Measurements from ENCODE around the gene RANBP6.
A peak's percentile ranks its signal among the peaks of the same experiment; 100 is the strongest.
"Not testable (repeated sequence)": the region's sequence is repeated elsewhere in the genome, so short reads cannot be mapped to it uniquely, and the experiment has no call there.

The RANBP6 gene

GRCh38 chr9:6015278-6016157 lies at the start of gene RANBP6:
RANBP6 (minus strand) TSS chr9:6015624; CDS start chr9:6015607, 17 bp downstream.
- DNase-seq, result peak; percentile 87

DNA sequence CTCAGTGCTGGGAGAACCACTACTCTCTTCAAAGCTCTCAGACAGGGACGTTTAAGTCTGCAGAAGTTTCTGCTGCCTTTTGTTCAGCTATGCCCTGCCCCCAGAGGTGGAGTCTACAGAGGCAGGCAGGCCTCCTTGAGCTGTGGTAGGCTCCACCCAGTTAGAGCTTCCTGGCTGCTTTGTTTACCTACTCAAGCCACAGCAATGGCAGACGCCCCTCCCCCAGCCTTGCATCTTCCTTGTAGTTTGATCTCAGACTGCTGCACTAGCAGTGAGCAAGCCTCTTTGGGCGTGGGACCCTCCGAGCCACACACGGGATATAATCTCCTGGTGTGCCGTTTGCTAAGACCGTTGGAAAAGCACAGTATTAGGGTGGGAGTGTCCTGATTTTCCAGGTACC lies 47.7 kb upstream of the RANBP6 start:
- not testable (repeated sequence) for DNase-seq

DNA sequence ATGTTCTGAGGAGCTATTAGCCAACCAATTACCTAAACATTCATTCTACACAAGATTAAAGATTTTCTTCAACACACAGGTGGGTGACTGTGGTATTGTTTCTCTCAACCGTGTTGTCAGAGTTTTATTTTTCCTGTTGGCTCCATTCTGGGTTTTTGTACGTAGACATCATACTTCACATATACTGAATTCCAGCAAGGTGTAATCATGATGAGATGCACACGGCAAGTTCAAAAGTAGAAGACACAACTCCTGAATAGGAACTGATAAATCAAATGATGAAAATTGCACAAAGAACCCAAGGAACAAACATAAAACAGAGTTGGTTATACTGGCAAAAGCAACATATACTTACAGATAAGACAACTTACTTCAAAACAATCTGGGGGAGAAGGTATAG lies 40.2 kb upstream of the RANBP6 start:
- DNase-seq, result no peak

DNA sequence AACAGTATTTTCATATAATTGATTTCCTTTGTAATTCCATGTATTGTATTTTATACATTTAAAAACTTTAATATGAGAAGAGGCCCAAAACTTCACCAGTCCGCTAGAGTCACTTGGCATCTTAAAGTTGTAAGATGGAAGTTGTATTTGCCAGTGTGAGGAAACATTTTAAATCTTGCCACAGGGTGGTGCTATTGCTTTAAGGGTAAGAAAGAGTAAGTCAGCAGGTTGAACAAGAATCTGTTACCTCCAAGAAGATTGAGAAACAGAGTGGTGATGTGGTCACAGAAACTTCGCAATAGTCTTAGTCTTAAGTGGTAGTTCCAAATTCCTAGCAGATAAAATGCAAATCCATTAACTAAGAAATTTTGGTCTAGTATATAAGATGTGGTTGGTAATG lies 39.8 kb upstream of the RANBP6 start:
- peak; percentile 77 for DNase-seq

GRCh38 chr9:6054280-6055099 lies 39.1 kb upstream of the RANBP6 start:
- peak; percentile 84 for DNase-seq

- DNase-seq, result no peak
Measured at GRCh38 chr9:6052293-6052919, 37.0 kb upstream of the RANBP6 start.

DNA sequence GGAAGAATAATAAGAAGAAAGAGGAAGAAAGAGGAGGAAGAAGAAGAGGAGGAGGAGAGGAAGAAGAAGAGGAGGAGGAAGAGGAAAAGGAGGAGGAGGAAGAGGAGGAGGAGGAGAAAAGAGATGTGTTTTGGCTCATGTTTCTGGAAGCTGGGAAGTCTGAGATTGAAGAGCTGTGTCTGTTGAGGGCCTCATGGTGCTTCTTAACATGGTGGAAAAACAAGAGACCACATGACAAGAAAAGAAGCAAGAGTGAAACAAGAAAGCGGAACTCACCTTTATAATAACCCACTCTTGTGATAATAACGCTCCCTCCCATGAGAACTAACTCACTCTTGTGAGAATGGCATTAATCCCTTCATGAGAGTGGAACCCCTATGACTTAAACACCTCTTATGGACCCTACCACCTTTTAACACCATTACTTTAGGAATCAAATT lies 36.1 kb upstream of the RANBP6 start:
- DNase-seq, result no peak

DNA sequence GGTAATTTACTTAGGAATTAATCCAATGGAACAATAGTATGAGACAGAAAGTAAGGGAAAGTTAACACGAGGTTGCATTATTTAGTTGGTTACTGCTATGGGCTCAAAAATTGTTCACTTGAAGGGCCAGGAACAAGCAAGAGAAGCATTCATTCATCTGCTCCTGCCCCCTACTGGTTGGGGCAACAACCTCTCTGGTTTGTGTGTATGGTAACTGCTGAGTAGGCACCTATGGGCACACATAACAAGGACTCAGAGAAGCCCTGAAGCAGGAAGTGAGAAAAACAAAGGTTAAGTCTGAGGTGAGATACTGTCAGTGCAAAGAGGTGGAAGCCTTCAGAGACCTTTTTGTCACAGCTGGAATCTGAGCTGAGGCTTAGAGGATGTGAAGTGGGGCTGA lies 34.4 kb upstream of the RANBP6 start:
- peak; percentile 34 for DNase-seq

DNA sequence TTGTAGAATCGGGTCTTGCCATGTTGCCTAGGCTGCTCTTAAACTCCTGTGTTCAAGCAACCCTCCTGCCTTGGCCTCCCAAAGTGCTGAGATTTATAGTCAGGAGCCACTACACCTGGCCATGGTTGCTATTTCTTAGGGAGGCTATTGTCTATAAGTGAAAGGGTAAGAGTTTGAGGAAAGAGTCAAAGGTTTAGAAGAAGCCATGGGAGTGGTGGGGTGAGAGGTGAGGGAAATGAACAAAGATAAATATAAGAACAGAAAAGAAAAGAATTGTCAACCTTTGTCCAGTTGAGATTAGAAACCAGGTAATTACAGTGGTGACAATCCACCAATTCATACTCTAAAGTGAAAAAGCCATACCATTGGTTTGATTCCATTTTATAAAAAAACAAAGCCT lies 32.6 kb upstream of the RANBP6 start:
- DNase-seq, result no peak

GRCh38 chr9:6047020-6047419 lies 31.6 kb upstream of the RANBP6 start:
- no peak for DNase-seq

DNA sequence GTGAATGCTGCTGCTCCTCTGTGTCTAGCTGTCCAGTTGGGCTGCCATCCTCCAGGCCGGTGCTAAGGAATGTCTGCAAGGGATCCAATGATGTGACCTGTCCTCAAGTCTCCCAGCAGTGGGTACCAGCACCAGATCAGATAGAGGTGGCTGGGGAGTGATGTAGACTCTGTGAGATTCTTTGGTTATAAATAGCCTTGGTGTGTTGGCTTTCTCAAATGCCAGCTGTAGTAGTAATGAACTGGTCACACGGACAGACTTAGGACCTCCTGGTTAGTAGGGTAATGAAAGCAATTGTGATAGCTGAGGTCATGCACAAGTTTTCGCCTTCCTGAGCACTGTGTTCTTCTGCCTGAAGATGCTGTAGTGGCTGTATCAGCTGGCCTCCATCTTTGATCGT lies 29.9 kb upstream of the RANBP6 start:
- no peak for DNase-seq

DNA sequence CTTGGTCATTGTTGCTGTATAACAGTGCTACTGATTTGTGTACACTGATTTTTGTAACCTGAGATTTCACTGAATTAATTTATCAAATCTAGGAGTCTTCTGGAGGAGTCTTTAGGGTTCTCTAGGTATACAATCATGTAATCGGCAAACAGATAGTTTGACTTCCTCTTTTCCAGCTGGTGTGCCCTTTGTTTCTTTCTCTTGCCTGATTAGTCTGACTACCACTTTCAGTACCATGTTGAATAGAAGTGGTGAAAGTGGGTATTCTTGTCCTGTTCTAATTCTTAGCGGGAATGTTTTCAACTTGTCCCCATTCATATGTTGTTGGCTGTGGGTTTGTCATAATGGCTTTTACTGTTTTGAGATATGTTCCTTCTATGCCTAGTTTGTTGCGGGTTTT lies 24.7 kb upstream of the RANBP6 start:
- DNase-seq, result no peak

- DNase-seq, result no peak
Measured at GRCh38 chr9:6036391-6036790, 21.0 kb upstream of the RANBP6 start.

- no peak for DNase-seq
Measured at GRCh38 chr9:6034954-6035353, 19.5 kb upstream of the RANBP6 start.

- DNase-seq, result no peak
Measured at GRCh38 chr9:6029604-6030274, 14.3 kb upstream of the RANBP6 start.

- DNase-seq, result peak; percentile 37
Measured at GRCh38 chr9:6024035-6024554, 8.7 kb upstream of the RANBP6 start.

- DNase-seq, result not testable (repeated sequence)
Measured at GRCh38 chr9:6016975-6017374, 1.6 kb upstream of the RANBP6 start.

GRCh38 chr9:6014670-6015270 lies 654 bp downstream of the RANBP6 start:
- DNase-seq, result no peak

DNA sequence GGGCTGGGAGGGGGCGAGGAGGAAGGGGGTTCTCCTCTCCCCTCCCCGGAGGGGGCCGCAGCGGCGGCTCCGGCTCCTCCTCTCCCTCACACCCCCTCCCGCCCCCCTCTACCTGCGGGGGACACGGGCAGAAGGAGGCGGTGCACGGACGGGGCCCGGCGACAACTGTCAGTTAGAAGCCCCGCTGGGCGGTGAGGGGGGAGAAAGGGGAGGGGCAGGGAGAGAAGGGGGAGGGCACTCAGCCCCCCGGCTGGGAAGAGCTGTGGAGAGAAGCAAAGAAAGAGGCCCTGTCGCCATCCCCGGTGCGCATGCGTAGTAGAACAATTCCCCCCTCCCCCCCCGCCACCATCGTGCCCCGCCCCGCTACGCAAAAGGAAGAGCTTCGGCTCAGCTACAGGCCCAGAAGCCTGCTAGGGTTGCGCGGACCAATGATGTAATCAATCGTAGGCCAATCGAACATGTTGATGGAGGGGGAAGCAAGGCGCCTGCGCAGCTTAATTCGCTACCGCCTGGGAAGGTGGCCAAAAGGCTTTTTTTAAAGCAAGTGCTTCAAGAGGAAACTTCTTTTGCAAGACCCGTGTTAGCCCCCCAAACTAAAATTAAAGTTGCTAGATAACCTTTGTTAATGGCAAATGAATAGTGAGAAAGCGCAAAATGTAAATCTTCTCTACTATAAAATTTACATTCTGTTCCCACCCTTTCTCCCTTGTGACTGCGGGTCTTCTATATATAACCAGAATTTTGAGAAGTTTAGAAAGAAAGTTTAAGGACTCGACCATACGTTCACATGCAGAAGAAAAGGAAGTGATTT lies 7.0 kb downstream of the RANBP6 start:
- DNase-seq, result peak; percentile 99

- peak; percentile 88 for DNase-seq
Measured at GRCh38 chr9:6007770-6008168, 7.7 kb downstream of the RANBP6 start.

GRCh38 chr9:6007058-6007769 lies 8.2 kb downstream of the RANBP6 start:
- peak; percentile 90 for DNase-seq
